Measurements from ENCODE around the gene PRKCZ.

GRCh38 chr1:2084306-2084705 lies 34.1 kb downstream of the PRKCZ start:
- TF ChIP-seq CTCF (IDR thresholded peaks at IDR 0.05; ENCODE audit: insufficient read depth, low read depth, low read length) (no peak), EZH2 (IDR thresholded peaks at IDR 0.05; ENCODE audit: insufficient read depth, low read length) (no peak)

Data from astrocyte (in vitro differentiated cells and primary cell).